Left lung (tissue), 10 donors: Measurements from ENCODE around the gene P2RX5. TPM values are rescaled to one million over a fixed set of nuclear protein-coding genes. Genes with fewer than 3 reads are reported as not detected.
A peak's percentile ranks its signal among the peaks of the same experiment; 100 is the strongest.

Source experiments
- ATAC-seq: fragments of 200-7000 bp; cut with Tn5 transposase; one replicate; pipeline ENCODE4 v1.9.1; 2020; ENCODE audit warnings: moderate library complexity
- DNase-seq, 4 donors: peaks; one replicate each; pipeline ENCODE4 v3.0.0-alpha.2; 2013 to 2020
- H3K27ac ChIP-seq, 2 donors: fragments of 200-600 bp; sonication (generic) in 1 of 2; one replicate each; pipeline versions ENCODE4 v1.5.0 to v1.8.0; 2020 to 2021
- H3K27me3 ChIP-seq, 2 donors: fragments of 200-600 bp; sonication (generic) in 1 of 2; one replicate each; pipeline versions ENCODE4 v1.5.0 to v1.8.0; 2020 to 2021
- H3K36me3 ChIP-seq, 2 donors: fragments of 200-600 bp; sonication (generic) in 1 of 2; one replicate each; pipeline versions ENCODE4 v1.5.0 to v1.8.0; 2020 to 2021
- H3K4me1 ChIP-seq, 2 donors: fragments of 200-600 bp; one replicate each; pipeline ENCODE4 v1.8.0; 2021
- H3K4me3 ChIP-seq, 2 donors: fragments of 200-600 bp; sonication (generic) in 1 of 2; one replicate each; pipeline versions ENCODE4 v1.5.0 to v1.8.0; 2020 to 2021; ENCODE audit warnings: mild to moderate bottlenecking in 1 of 2
- H3K9me3 ChIP-seq, 2 donors: fragments of 200-600 bp; sonication (generic) in 1 of 2; one replicate each; pipeline versions ENCODE4 v1.5.0 to v1.8.0; 2020 to 2021
- intact Hi-C, 2 donors: fragments of 100-400 bp; cut with DNase I; formaldehyde crosslinking; loops; one replicate each; pipeline versions ENCODE4 v1.11.2 to v1.14.2; 2022
- polyA plus RNA-seq, 6 donors: library from polyadenylated mRNA; unstranded; fragments of 120-200 nt; gene quantifications; one replicate each; pipeline ENCODE4 v1.2.1, GENCODE V29; 2013; ENCODE audit not compliant: insufficient read length in 6 of 6
- total RNA-seq, 2 donors: library from RNA; stranded (reverse); fragmentation: NEBNext Ultra II Directional; extraction: Animal tissue kit (Norgen Biotek cat#: 25700); gene quantifications; one replicate each; pipeline ENCODE4 v1.2.1, GENCODE V29; 2021
- TF ChIP-seq, protein P1 (sequence below), 2 donors: fragments of 200-600 bp; sonication (generic) in 1 of 2; IDR thresholded peaks; one replicate each; pipeline versions ENCODE4 v1.5.0 to v1.8.0; 2021; ENCODE audit warnings: antibody characterized with exemption in 2 of 2
- donor health status: DM: no; HTN: yes; CAD: no.
- donor health status: DM: no; HTN: no; CAD: no.

Gene P2RX5
- total and polyA plus RNA-seq, 8 donors, result 0.16 to 2.1 (median 0.37) TPM

DNA sequence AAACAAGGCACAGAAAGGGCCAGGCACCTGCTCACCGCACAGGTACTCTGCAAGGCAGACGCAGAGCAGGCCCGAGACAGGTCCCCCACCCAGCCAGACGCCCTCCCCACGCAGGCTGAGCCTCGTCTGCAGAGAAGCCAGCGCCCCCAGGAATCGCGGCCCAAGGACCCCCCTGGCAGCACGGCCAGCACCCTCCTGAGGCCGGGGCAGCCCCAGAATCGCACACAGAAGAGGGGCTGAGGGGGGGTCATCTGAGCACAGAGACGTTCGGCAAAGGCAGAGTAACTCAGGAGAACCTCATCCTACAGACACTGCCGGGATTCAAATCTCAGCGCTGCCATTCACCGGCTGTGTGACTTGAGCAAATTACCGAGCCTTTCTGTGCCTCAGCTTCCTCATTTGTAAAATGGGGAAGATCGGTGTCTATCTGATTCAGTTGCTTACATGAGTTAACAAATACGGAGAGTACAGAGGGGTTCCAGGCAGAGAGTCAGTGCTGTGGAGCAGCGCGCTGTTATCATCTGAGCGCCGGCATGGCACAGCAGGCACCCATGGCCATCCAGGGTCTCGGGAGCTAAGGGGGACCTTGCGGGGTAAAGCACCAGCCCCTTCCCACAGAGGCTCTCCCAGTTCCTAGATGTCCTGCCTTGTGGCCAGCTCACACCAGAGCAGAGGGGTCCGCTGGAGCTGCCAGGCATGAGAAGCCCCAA is 17.0 kb downstream of the P2RX5 start:
- no peak for DNase-seq
- no peak overlapping the region for H3K27ac ChIP-seq
- H3K4me3 ChIP-seq, result no peak overlapping the region
- TF ChIP-seq, protein P1, sequence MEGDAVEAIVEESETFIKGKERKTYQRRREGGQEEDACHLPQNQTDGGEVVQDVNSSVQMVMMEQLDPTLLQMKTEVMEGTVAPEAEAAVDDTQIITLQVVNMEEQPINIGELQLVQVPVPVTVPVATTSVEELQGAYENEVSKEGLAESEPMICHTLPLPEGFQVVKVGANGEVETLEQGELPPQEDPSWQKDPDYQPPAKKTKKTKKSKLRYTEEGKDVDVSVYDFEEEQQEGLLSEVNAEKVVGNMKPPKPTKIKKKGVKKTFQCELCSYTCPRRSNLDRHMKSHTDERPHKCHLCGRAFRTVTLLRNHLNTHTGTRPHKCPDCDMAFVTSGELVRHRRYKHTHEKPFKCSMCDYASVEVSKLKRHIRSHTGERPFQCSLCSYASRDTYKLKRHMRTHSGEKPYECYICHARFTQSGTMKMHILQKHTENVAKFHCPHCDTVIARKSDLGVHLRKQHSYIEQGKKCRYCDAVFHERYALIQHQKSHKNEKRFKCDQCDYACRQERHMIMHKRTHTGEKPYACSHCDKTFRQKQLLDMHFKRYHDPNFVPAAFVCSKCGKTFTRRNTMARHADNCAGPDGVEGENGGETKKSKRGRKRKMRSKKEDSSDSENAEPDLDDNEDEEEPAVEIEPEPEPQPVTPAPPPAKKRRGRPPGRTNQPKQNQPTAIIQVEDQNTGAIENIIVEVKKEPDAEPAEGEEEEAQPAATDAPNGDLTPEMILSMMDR (IDR thresholded peaks at IDR 0.05), result no peak
- no peaks in the 10 kb centered on the region for H3K36me3 ChIP-seq
- H3K9me3 ChIP-seq, result no peaks in the 10 kb centered on the region
- peaks cover 0 to 6% of the 10 kb centered on the region in 2 donors for H3K4me1 ChIP-seq
- ATAC-seq, result no peak
- intact Hi-C loops, result no loop called here
- peaks cover 0 to 58% of the 10 kb centered on the region in 2 donors for H3K27me3 ChIP-seq

DNA sequence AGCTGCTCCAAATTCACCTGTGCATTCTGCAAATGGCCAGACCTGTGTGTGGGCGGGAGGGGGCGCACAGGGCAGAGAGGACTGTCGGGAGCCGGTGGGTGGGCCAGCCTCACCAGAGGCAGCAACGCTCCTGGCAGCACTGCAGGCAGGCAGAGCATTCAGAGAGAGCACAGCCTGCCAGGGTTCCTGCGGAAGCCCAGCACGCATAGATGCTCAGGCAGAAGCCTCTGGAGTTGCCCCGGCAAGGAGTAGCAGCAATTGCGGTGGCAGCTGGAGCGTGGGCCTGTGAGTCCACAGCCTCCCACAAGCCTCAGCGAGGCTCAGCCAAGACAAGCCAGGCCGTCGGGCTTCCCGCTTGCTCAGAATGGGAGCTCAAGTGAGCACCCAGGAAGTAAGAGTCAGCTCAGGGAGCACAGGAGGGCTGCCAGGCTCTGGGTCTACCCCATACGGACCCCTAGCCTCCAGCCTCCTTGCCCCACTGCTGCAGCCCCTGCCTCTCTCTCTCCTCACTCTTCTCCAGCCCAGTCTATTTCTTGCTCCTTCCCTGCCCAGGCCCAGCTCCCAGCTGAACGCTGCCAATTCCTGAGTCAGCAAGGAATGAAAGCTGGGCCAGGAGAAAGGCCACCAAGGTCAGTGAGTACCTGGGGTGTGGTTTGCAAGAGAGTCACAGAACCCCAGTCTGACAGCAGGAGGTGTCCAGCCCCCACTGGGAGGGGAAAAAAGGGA is 17.7 kb downstream of the P2RX5 start:
- Histone ChIP-seq H3K9me3 (no peaks in the 10 kb centered on the region), H3K36me3 (no peaks in the 10 kb centered on the region), H3K4me3 (no peak overlapping the region), H3K27me3 (peaks cover 0 to 50% of the 10 kb centered on the region in 2 donors), H3K27ac (no peak overlapping the region), H3K4me1 (peaks cover 0 to 6% of the 10 kb centered on the region in 2 donors)
- intact Hi-C loops, result no loop called here
- peak; percentile 15 for ATAC-seq
- TF ChIP-seq, protein P1 (IDR thresholded peaks at IDR 0.05), result no peak
- DNase-seq, result no peak

DNA sequence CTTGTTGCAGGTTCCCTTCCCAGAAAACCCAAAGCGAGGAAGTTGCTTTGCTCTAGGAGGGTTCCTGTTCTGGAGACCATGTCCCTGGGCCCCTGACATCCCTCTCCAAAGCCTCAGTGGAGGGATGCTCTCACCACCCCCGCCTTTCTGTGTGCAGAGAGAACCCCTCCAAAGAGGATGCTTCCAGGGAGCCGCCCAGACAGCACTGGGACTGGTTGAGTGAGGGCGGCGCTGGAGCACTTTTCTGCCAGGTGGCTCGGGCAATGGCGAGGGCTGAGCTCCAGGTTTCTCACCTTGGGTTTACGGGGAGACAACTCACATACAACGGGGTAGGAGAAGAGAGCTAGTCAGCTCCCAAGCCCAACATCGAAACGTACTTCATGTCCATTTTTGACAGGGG is 20.1 kb downstream of the P2RX5 start:
- Histone ChIP-seq H3K27me3 (peaks cover 0 to 27% of the 10 kb centered on the region in 2 donors), H3K36me3 (no peaks in the 10 kb centered on the region), H3K4me1 (no peaks in the 10 kb centered on the region), H3K9me3 (no peaks in the 10 kb centered on the region), H3K4me3 (no peak overlapping the region), H3K27ac (no peak overlapping the region)
- TF ChIP-seq, protein P1 (IDR thresholded peaks at IDR 0.05), result no peak
- intact Hi-C loops, result no loop called here
- DNase-seq (no peak), ATAC-seq (no peak)

DNA sequence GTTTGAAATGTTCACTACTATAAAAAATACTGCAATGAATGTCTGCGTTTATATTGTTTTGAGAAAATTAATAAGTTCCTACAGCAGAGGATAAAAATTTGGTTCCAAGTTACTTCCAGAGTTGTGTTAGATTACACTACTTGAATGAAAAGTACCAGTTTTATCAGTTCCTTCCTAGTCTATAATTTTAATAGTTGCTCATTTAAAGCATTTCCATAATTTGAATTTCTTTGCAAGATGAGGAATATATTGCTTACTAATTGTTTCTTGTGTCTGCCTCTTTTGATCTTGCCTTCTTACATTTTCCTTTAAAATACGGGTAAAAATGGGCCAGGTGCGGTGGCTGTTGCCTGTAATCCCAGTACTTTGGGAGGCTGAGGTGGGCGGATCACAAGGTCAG is 23.4 kb downstream of the P2RX5 start:
- DNase-seq, result no peak
- ATAC-seq, result no peak
- H3K4me3 ChIP-seq, result no peak overlapping the region
- H3K4me1 ChIP-seq, result peaks cover 14 to 20% of the 10 kb centered on the region in 2 donors
- H3K27me3 ChIP-seq, result peaks cover 0 to 7% of the 10 kb centered on the region in 2 donors
- no peaks in the 10 kb centered on the region for H3K9me3 ChIP-seq
- no peaks in the 10 kb centered on the region for H3K36me3 ChIP-seq
- TF ChIP-seq, protein P1 (IDR thresholded peaks at IDR 0.05), result no peak
- no peak overlapping the region for H3K27ac ChIP-seq
- intact Hi-C loops, result no loop called here

DNA sequence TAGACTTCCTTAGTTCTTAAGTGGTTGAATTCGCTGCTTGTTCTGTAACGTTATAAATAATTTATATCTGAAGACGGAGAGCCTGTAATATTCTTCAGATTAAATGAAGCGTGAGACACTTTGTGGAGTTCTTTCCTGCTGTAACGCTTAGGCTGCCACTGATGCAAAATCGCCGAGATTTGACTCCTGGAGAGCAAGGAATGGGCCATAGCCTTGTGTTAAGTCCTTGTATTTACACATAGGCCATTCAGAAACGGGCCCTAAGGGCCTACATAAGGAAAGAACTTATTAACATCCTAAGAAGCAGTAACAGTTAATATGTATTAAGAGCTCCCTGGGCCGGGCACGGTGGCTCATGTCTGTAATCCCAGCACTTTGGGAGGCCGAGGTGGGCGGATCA is 26.4 kb downstream of the P2RX5 start:
- Histone ChIP-seq H3K36me3 (peaks cover 0 to 8% of the 10 kb centered on the region in 2 donors), H3K9me3 (no peaks in the 10 kb centered on the region), H3K27ac (no peak overlapping the region), H3K4me3 (peak overlapping the region; percentile 98 to 99), H3K27me3 (no peaks in the 10 kb centered on the region), H3K4me1 (peaks cover 26 to 40% of the 10 kb centered on the region in 2 donors)
- TF ChIP-seq, protein P1 (IDR thresholded peaks at IDR 0.05), result no peak
- no peak for DNase-seq
- intact Hi-C loops, result no loop called here
- no peak for ATAC-seq
